ENCODE data around the gene DENND6A.

The DENND6A gene

GRCh38 chr3:57582474-57583168 lies 110.3 kb downstream of the DENND6A start:
- in situ Hi-C loops (cut with MboI; ENCODE audit: low sequenced_read_pairs), result no loop called here

GRCh38 chr3:57577801-57578200 lies 115.1 kb downstream of the DENND6A start:
- in situ Hi-C loops (cut with MboI; ENCODE audit: low sequenced_read_pairs), result no loop called here

GRCh38 chr3:57575966-57576626 lies 116.8 kb downstream of the DENND6A start:
- in situ Hi-C loops (cut with MboI; ENCODE audit: low sequenced_read_pairs), result no loop called here
